Measurements from ENCODE around the gene CMIP.

GRCh38 chr16:81646561-81646960 lies 202.0 kb downstream of the CMIP start:
- TF ChIP-seq, protein P1, sequence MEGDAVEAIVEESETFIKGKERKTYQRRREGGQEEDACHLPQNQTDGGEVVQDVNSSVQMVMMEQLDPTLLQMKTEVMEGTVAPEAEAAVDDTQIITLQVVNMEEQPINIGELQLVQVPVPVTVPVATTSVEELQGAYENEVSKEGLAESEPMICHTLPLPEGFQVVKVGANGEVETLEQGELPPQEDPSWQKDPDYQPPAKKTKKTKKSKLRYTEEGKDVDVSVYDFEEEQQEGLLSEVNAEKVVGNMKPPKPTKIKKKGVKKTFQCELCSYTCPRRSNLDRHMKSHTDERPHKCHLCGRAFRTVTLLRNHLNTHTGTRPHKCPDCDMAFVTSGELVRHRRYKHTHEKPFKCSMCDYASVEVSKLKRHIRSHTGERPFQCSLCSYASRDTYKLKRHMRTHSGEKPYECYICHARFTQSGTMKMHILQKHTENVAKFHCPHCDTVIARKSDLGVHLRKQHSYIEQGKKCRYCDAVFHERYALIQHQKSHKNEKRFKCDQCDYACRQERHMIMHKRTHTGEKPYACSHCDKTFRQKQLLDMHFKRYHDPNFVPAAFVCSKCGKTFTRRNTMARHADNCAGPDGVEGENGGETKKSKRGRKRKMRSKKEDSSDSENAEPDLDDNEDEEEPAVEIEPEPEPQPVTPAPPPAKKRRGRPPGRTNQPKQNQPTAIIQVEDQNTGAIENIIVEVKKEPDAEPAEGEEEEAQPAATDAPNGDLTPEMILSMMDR (IDR thresholded peaks at IDR 0.05) = no peak
- TF ChIP-seq POLR2A (IDR thresholded peaks at IDR 0.05) = no peak

Measured in thyroid gland (tissue), 4 donors.